Measurements from ENCODE around the gene ZKSCAN5.
"Not testable (repeated sequence)": the region's sequence is repeated elsewhere in the genome, so short reads cannot be mapped to it uniquely, and the experiment has no call there.

Gene ZKSCAN5

GRCh38 chr7:99504281-99504602 lies 220 bp upstream of the ZKSCAN5 start:
- no peaks in the 10 kb centered on the region for H3K27me3 Mint-ChIP-seq
- H3K36me3 Mint-ChIP-seq (ENCODE audit: insufficient read depth): peaks cover 26% of the 10 kb centered on the region
- no peak for ATAC-seq (replicated peaks)
- H3K4me1 Mint-ChIP-seq (ENCODE audit: low read depth in 2 of 2): peaks cover 13 to 15% of the 10 kb centered on the region in 2 donors
- DNase-seq: no peak
- H3K4me3 Mint-ChIP-seq: peak overlapping the region; percentile 87 to 98
- H3K9me3 Mint-ChIP-seq: no peaks in the 10 kb centered on the region
- peak overlapping the region; percentile 95 for H3K27ac Mint-ChIP-seq

- peak overlapping the region; percentile 87 to 98 for H3K4me3 Mint-ChIP-seq
- DNase-seq (no peak), ATAC-seq (replicated peaks) (no peak)
- H3K27ac Mint-ChIP-seq: peak overlapping the region; percentile 95
- no peaks in the 10 kb centered on the region for H3K27me3 Mint-ChIP-seq
- H3K4me1 Mint-ChIP-seq (ENCODE audit: low read depth in 2 of 2): peaks cover 13 to 15% of the 10 kb centered on the region in 2 donors
- H3K9me3 Mint-ChIP-seq: no peaks in the 10 kb centered on the region
- peaks cover 23% of the 10 kb centered on the region for H3K36me3 Mint-ChIP-seq (ENCODE audit: insufficient read depth)
These were observed 831 bp downstream of the ZKSCAN5 start for GRCh38 chr7:99505324-99505662.

GRCh38 chr7:99514050-99514449 lies 9.6 kb downstream of the ZKSCAN5 start:
- Mint-ChIP-seq H3K36me3 (ENCODE audit: insufficient read depth) (peaks cover 54% of the 10 kb centered on the region), H3K27ac (no peak overlapping the region), H3K27me3 (no peaks in the 10 kb centered on the region), H3K9me3 (no peaks in the 10 kb centered on the region), H3K4me3 (no peak overlapping the region), H3K4me1 (ENCODE audit: low read depth in 2 of 2) (peaks cover 4 to 7% of the 10 kb centered on the region in 2 donors)
- ATAC-seq (replicated peaks) (no peak), DNase-seq (no peak)

GRCh38 chr7:99521399-99521798 lies 16.9 kb downstream of the ZKSCAN5 start:
- H3K4me1 Mint-ChIP-seq (ENCODE audit: low read depth in 2 of 2): peaks cover 0 to 2% of the 10 kb centered on the region in 2 donors
- ATAC-seq (replicated peaks) (no peak), DNase-seq (no peak)
- no peak overlapping the region for H3K4me3 Mint-ChIP-seq
- H3K36me3 Mint-ChIP-seq (ENCODE audit: insufficient read depth): peaks cover 24% of the 10 kb centered on the region
- H3K27ac Mint-ChIP-seq: no peak overlapping the region
- no peaks in the 10 kb centered on the region for H3K27me3 Mint-ChIP-seq
- no peaks in the 10 kb centered on the region for H3K9me3 Mint-ChIP-seq

- peaks cover 21% of the 10 kb centered on the region for H3K36me3 Mint-ChIP-seq (ENCODE audit: insufficient read depth)
- peak overlapping the region in 1 of 2 donors; percentile 14 for H3K27ac Mint-ChIP-seq
- no peak for DNase-seq
These were observed 21.4 kb downstream of the ZKSCAN5 start for GRCh38 chr7:99525713-99526440.

GRCh38 chr7:99531354-99531765 lies 26.9 kb downstream of the ZKSCAN5 start:
- no peak for DNase-seq
- no peak for ATAC-seq (replicated peaks)
- Mint-ChIP-seq H3K4me1 (ENCODE audit: low read depth in 2 of 2) (no peaks in the 10 kb centered on the region), H3K27ac (no peak overlapping the region), H3K27me3 (no peaks in the 10 kb centered on the region), H3K4me3 (no peak overlapping the region), H3K9me3 (peaks cover 2 to 6% of the 10 kb centered on the region in 2 donors), H3K36me3 (ENCODE audit: insufficient read depth) (peaks cover 20% of the 10 kb centered on the region)

More at GRCh38 chr7:99525713-99526440, 21.4 kb downstream of the ZKSCAN5 start:
- Mint-ChIP-seq H3K4me3 (no peak overlapping the region), H3K27me3 (no peaks in the 10 kb centered on the region), H3K4me1 (ENCODE audit: low read depth in 2 of 2) (peaks cover 0 to 2% of the 10 kb centered on the region in 2 donors), H3K9me3 (no peaks in the 10 kb centered on the region)
- ATAC-seq (replicated peaks): no peak

GRCh38 chr7:99535667-99536066 lies 31.2 kb downstream of the ZKSCAN5 start:
- Mint-ChIP-seq H3K4me1 (ENCODE audit: low read depth in 2 of 2) (no peaks in the 10 kb centered on the region), H3K27me3 (no peaks in the 10 kb centered on the region), H3K4me3 (no peak overlapping the region), H3K36me3 (ENCODE audit: insufficient read depth) (peaks cover 12% of the 10 kb centered on the region), H3K27ac (no peak overlapping the region), H3K9me3 (peaks cover 5 to 14% of the 10 kb centered on the region in 2 donors)
- no peak for DNase-seq
- no peak for ATAC-seq (replicated peaks)

GRCh38 chr7:99539213-99539811 lies 34.9 kb downstream of the ZKSCAN5 start:
- ATAC-seq (replicated peaks): no peak
- no peaks in the 10 kb centered on the region for H3K27me3 Mint-ChIP-seq
- H3K9me3 Mint-ChIP-seq: peaks cover 3 to 7% of the 10 kb centered on the region in 2 donors

GRCh38 chr7:99540542-99540941 lies 36.1 kb downstream of the ZKSCAN5 start:
- ATAC-seq (replicated peaks) (no peak), DNase-seq (no peak)
- Mint-ChIP-seq H3K4me1 (ENCODE audit: low read depth in 2 of 2) (no peaks in the 10 kb centered on the region), H3K9me3 (peaks cover 3 to 7% of the 10 kb centered on the region in 2 donors), H3K27me3 (no peaks in the 10 kb centered on the region), H3K36me3 (ENCODE audit: insufficient read depth) (no peaks in the 10 kb centered on the region), H3K27ac (no peak overlapping the region), H3K4me3 (no peak overlapping the region)

More at GRCh38 chr7:99539213-99539811, 34.9 kb downstream of the ZKSCAN5 start:
- Mint-ChIP-seq H3K36me3 (ENCODE audit: insufficient read depth) (no peaks in the 10 kb centered on the region), H3K27ac (no peak overlapping the region), H3K4me1 (ENCODE audit: low read depth in 2 of 2) (no peaks in the 10 kb centered on the region), H3K4me3 (no peak overlapping the region)
- no peak for DNase-seq

- no peaks in the 10 kb centered on the region for H3K4me1 Mint-ChIP-seq (ENCODE audit: low read depth in 2 of 2)
- H3K4me3 Mint-ChIP-seq: no peak overlapping the region
- DNase-seq: no peak
- no peak for ATAC-seq (replicated peaks)
- no peak overlapping the region for H3K27ac Mint-ChIP-seq
- no peaks in the 10 kb centered on the region for H3K27me3 Mint-ChIP-seq
- H3K9me3 Mint-ChIP-seq: peaks cover 3 to 7% of the 10 kb centered on the region in 2 donors
- no peaks in the 10 kb centered on the region for H3K36me3 Mint-ChIP-seq (ENCODE audit: insufficient read depth)
These were observed 36.8 kb downstream of the ZKSCAN5 start for GRCh38 chr7:99541212-99541611.

GRCh38 chr7:99543081-99543671 lies 38.7 kb downstream of the ZKSCAN5 start:
- Mint-ChIP-seq H3K4me3 (no peak overlapping the region), H3K36me3 (ENCODE audit: insufficient read depth) (peaks cover 2% of the 10 kb centered on the region), H3K27ac (no peak overlapping the region), H3K9me3 (peaks cover 3 to 7% of the 10 kb centered on the region in 2 donors), H3K27me3 (no peaks in the 10 kb centered on the region), H3K4me1 (ENCODE audit: low read depth in 2 of 2) (no peaks in the 10 kb centered on the region)
- ATAC-seq (replicated peaks) (no peak), DNase-seq (no peak)

GRCh38 chr7:99543916-99544315 lies 39.5 kb downstream of the ZKSCAN5 start:
- no peaks in the 10 kb centered on the region for H3K27me3 Mint-ChIP-seq
- H3K27ac Mint-ChIP-seq: no peak overlapping the region
- H3K4me1 Mint-ChIP-seq (ENCODE audit: low read depth in 2 of 2): no peaks in the 10 kb centered on the region
- ATAC-seq (replicated peaks) (no peak), DNase-seq (no peak)
- H3K36me3 Mint-ChIP-seq (ENCODE audit: insufficient read depth): peaks cover 4% of the 10 kb centered on the region
- H3K9me3 Mint-ChIP-seq: peaks cover under 1 to 3% of the 10 kb centered on the region in 2 donors
- H3K4me3 Mint-ChIP-seq: no peak overlapping the region

GRCh38 chr7:99545308-99545707 lies 40.8 kb downstream of the ZKSCAN5 start:
- H3K9me3 Mint-ChIP-seq; H3K4me3 Mint-ChIP-seq; ATAC-seq (replicated peaks): not testable (repeated sequence)

GRCh38 chr7:99549545-99549944 lies 45.1 kb downstream of the ZKSCAN5 start:
- not testable (repeated sequence) for H3K9me3 Mint-ChIP-seq

More at GRCh38 chr7:99545308-99545707, 40.8 kb downstream of the ZKSCAN5 start:
- not testable (repeated sequence) for H3K27ac Mint-ChIP-seq; H3K27me3 Mint-ChIP-seq; H3K36me3 Mint-ChIP-seq (ENCODE audit: insufficient read depth); DNase-seq; H3K4me1 Mint-ChIP-seq (ENCODE audit: low read depth in 2 of 2)

More at GRCh38 chr7:99549545-99549944, 45.1 kb downstream of the ZKSCAN5 start:
- DNase-seq; H3K4me3 Mint-ChIP-seq; ATAC-seq (replicated peaks); H3K27ac Mint-ChIP-seq; H3K27me3 Mint-ChIP-seq: not testable (repeated sequence)
- H3K4me1 Mint-ChIP-seq (ENCODE audit: low read depth in 2 of 2): peaks cover 17 to 20% of the 10 kb centered on the region in 2 donors
- H3K36me3 Mint-ChIP-seq (ENCODE audit: insufficient read depth): peaks cover 16% of the 10 kb centered on the region
